Nucleus accumbens (tissue), 56 donors: Measurements from ENCODE around the gene GATAD2A.
"Not testable (repeated sequence)": the region's sequence is repeated elsewhere in the genome, so short reads cannot be mapped to it uniquely, and the experiment has no call there.

ENCODE experiments used
- DNase-seq, 56 donors: peaks; one replicate each; lab custom pipeline; 2025; lab: John Stamatoyannopoulos, UW

The GATAD2A gene

GRCh38 chr19:19404879-19405860 is at the start of gene GATAD2A:
GATAD2A (plus strand) TSS chr19:19405675; CDS start chr19:19465346, 59,671 bp downstream.
- DNase-seq, result peak; percentile 52 to 97 (median 90)

- no peak for DNase-seq
Observed at GRCh38 chr19:19356500-19356899, 49.0 kb upstream of the GATAD2A start.

- DNase-seq, result no peak
Observed at GRCh38 chr19:19356901-19357566, 48.4 kb upstream of the GATAD2A start.

- peak in 44 of 56 donors; percentile 5 to 76 (median 39) for DNase-seq
Observed at GRCh38 chr19:19361075-19361594, 44.3 kb upstream of the GATAD2A start.

- DNase-seq, result no peak
Observed at GRCh38 chr19:19362075-19362474, 43.4 kb upstream of the GATAD2A start.

GRCh38 chr19:19366434-19367396 is 38.8 kb upstream of the GATAD2A start:
- DNase-seq, result peak in 30 of 56 donors; percentile 2 to 62 (median 17)

GRCh38 chr19:19368087-19368486 is 37.4 kb upstream of the GATAD2A start:
- DNase-seq, result no peak

GRCh38 chr19:19371059-19371458 is 34.4 kb upstream of the GATAD2A start:
- no peak for DNase-seq

GRCh38 chr19:19372656-19373416 is 32.6 kb upstream of the GATAD2A start:
- DNase-seq, result peak in 6 of 56 donors; percentile 4 to 33 (median 6)

- no peak for DNase-seq
Observed at GRCh38 chr19:19379527-19379926, 25.9 kb upstream of the GATAD2A start.

GRCh38 chr19:19380316-19380715 is 25.2 kb upstream of the GATAD2A start:
- DNase-seq, result not testable (repeated sequence)

GRCh38 chr19:19381007-19381926 is 24.2 kb upstream of the GATAD2A start:
- DNase-seq, result no peak

- no peak for DNase-seq
Observed at GRCh38 chr19:19382118-19382517, 23.4 kb upstream of the GATAD2A start.

- DNase-seq, result no peak
Observed at GRCh38 chr19:19384486-19384885, 21.0 kb upstream of the GATAD2A start.

- DNase-seq, result peak; percentile 91 to 100 (median 99)
Observed at GRCh38 chr19:19385131-19385895, 20.2 kb upstream of the GATAD2A start.

- DNase-seq, result peak in 1 of 56 donors; percentile 46
Observed at GRCh38 chr19:19385896-19386869, 19.3 kb upstream of the GATAD2A start.
